HG02885 (cell line): ENCODE data around the gene EWSR1.
"Not testable (repeated sequence)": the region's sequence is repeated elsewhere in the genome, so short reads cannot be mapped to it uniquely, and the experiment has no call there.

ENCODE experiments used
- ATAC-seq: cut with Tn5 transposase; IDR thresholded peaks from one replicate; pipeline ENCODE4 v1.9.1; 2021; ENCODE audit warnings: mild to moderate bottlenecking; ENCODE audit not compliant: unreplicated experiment, poor library complexity

EWSR1 gene, protein sequence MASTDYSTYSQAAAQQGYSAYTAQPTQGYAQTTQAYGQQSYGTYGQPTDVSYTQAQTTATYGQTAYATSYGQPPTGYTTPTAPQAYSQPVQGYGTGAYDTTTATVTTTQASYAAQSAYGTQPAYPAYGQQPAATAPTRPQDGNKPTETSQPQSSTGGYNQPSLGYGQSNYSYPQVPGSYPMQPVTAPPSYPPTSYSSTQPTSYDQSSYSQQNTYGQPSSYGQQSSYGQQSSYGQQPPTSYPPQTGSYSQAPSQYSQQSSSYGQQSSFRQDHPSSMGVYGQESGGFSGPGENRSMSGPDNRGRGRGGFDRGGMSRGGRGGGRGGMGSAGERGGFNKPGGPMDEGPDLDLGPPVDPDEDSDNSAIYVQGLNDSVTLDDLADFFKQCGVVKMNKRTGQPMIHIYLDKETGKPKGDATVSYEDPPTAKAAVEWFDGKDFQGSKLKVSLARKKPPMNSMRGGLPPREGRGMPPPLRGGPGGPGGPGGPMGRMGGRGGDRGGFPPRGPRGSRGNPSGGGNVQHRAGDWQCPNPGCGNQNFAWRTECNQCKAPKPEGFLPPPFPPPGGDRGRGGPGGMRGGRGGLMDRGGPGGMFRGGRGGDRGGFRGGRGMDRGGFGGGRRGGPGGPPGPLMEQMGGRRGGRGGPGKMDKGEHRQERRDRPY

DNA sequence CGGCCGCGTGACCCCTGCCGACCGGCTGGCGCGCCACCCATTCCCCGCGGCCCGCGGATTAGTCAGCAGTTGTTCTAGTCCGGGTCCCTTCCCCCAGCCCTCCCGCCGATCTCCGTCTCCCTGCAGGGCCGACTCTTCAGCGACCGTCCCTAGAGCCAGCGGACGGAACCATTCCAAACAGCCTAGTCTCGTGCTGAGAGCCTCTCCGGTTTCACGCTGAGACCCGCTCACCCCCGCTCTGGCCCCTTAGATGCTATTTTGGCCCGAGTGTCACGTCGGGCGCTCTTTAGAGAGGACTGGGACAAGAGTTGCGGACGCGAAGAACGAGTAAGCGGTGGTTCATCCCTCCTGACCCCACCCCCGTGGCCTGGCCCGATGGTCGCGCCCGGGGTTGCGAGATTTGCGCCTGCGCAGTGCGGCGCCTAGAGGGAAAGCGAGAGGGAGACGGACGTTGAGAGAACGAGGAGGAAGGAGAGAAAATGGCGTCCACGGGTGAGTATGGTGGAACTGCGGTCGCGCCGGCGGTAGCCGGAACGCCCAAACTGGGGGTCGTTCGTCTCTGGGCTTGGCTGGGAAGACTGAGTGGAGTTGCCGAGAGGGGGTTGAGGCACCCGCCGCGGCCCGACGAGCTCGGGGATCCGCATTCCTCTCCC, at the start of gene EWSR1, which contains the start of gene RHBDD3:
TSS of gene EWSR1 (plus strand) at position 411 of the 653 bp plus-strand sequence. CDS start at position 480, 69 bp downstream.
TSS of gene RHBDD3 (minus strand) at position 124 of the 653 bp plus-strand sequence. CDS start 2,355 bp downstream, outside the sequence.
- ATAC-seq, result peak; percentile 81

DNA sequence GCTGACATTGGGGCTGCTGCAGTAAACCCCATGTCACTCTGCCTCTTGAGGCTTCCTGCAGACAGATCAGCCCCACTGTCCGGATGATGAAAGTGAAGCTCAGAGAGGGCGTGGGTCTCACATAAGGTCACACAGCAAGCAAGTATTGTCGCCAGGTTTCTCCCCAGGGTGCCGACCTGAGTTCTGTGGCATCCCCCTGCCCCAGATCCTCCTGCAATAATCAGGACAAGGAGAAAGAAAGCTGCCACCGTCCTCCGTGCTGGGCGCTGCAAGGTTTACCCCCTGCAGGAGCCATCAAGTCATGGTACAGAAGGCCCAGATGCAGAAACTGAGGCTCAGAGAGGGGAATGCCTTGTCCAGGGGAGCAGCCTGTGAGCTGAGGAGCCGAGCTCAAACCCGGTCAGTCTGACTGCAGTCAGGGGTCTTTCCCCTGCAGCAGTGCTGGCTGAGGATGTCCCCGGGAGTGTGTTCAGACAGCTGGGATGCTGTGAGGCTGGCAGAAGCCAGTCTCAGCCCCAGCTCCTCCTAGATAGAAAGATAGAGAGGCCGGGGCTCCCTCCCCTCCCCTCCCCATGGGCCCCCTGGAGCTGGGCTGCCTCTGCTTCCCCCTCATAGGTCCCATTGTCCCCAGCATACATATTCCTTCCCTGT, 49.2 kb upstream of the EWSR1 start:
- ATAC-seq, result no peak

DNA sequence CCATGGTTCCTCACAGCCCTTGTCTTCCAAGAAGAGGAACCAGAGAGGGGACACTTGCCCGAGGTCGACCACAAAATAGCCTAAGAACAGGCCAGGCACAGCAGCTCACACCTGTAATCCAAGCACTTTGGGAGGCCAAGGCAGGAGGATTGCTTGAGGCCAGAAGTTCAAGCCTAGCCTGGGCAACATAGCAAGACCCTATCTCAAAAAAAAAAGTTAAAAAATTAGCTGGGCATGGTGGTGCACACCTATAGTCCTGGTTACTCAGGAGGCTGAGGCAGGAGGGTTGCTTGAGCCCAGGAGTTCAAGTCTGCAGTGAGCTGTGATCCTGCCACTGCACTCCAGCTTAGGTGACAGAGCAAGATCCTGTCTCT, 48.7 kb upstream of the EWSR1 start:
- not testable (repeated sequence) for ATAC-seq

DNA sequence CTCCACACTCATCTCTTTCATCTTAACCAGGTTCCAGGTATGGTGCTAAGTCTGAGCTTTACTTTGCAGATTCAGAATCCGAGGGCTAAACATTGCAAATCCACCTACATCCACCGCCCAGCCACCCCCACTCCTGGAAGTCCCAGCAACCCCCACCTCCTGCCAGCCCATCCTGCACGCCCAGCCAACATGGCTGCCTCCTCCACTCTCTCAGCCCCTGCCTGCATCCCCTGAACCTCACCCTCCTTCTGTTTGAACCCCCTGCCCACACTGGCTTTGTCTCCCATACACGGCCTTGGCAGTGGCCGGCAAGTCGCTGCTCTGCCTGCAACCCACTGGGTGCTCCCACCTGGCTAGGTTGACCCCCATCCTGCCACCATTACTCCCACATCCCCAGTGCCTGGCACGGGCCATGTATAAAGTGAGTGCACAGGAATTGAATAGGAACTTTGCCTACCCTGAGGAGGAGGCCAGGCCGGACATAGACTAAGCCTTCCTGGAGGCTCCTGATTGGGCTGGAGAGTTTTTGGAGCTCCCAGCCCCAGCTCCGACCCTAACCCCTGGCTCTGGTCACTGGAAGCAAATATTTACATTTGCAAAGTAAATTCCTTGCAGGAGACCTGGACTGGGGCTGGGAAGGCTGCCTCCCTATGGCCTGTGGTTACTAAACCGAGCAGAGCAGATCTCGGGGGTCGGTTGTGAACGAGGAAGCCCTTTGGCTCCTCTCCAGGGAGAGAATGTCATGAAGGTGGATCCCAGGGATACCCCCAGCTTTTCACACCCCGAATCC, 48.0 kb upstream of the EWSR1 start:
- ATAC-seq, result no peak

DNA sequence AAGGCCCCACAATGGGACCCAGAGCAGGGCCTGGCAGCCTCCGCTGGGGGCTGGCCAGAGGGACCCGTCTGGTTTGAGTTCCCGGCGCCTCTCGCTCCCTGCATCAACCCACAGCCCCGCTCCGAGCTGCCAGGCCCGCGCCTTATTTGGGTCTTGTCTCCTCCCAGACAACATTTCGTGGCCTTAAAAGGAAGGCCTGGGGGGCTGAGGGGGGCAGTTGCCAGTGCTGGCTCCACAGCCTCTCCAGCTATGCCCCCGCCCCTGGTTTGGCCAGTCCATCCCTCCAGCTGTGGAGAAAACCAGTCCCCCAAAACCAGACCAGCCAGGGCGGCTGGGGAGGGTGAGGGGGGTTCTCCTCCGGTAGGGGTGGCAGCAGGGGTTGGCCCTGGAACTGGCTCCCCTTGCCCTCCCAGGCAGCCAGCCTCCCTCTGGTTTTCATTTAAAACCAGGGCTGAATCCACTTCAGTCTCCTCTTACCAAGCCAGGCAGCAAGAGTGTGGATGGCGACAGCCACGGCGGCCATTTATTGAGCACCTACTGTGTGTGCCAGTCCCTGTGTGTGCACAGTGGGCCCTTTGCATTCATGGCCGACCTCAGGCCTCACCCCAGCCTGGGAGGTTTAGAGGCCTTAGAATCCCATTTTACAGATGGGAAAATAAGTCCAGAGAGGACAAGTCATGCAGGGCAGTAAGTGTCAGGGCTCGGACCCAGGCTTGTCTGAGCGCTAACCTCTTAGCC, 43.8 kb upstream of the EWSR1 start:
- no peak for ATAC-seq

DNA sequence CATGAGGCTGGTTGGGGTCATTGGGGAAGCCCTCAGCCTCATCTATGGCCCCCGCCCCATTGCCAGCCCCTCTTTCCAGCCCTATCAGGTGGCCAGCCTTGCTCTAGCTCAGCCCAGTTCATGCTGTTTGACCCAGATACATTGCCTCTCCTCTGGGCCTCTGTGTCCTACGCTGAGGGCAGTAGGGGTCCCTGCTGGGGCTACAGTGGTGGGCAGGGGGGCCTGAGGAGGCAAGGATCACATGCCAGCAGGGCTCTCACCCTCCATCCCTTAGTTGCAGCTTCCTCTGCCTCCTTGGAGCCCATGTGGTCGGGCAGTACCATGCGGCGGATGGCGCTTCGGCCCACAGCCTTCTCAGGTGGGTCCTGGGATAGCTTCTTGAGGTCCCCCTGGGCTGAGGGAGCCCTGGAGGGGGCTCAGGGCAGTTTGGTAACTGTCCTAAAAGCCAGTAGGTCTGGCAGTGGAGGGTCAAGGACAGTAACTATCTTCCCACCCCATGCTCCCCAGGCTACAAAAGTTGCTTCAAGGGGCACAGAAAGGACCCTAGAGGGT, 43.1 kb upstream of the EWSR1 start:
- no peak for ATAC-seq

DNA sequence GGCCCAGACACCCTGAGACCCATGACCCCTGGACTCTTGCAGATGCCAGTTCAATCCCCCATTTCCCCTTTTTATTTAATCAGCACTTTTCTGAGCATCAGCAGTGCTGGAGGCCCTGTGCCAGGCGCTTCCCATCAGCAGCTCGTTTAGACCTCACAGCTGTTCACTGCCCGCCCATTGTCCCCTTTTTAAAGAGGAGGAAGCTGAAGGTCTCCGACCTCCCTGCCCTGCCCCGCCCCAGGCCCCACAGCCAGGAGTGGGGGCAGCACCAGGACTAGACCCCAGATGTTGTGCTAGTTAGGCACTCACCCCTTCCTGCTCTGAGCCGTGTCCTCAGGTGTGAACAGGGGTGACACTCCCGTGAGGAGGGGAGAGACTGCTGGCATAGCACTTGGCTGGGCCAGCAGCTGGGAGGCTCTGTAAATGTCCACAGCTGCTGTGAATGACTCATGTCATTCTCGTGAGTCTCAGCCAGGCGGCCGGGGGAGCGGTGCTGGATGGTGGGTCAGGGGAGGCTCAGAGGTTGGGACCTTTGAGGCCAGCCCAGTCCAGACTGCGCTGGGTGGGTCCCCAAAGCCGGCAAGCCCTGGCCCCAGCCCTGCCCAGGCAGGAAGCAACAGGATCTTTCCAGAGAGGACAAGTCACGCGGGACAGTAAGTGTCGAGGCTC, 42.5 kb upstream of the EWSR1 start:
- ATAC-seq, result no peak

DNA sequence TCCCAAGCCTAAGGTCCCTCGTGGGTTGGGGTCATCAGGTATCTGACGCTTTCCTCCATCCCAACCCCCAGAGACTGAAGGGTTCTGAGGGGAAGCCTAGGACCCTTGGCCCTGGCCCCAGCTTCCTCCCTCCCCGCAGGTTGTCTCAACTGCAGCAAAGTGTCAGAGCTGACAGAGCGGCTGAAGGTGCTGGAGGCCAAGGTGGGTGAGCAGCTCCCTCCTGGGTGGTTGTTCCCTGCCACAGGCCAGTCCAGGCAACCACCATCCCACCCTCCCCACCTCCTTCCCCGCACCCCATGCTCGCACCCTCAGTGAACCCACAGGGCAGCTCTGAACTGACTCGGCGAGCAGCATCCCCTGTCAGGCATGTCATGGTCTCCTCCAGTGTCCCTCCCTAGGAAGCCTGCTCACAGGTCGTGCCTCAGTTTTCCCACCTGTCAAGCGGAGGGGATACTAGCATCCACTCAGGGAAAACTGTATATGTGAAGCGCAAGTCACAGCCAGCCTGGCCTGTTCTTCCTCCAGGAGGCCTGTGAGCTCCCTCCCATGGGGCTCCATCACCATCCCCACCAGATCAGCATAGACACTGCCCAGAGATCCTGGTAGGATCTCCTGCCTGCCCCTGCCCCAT, 41.6 kb upstream of the EWSR1 start:
- ATAC-seq, result no peak

DNA sequence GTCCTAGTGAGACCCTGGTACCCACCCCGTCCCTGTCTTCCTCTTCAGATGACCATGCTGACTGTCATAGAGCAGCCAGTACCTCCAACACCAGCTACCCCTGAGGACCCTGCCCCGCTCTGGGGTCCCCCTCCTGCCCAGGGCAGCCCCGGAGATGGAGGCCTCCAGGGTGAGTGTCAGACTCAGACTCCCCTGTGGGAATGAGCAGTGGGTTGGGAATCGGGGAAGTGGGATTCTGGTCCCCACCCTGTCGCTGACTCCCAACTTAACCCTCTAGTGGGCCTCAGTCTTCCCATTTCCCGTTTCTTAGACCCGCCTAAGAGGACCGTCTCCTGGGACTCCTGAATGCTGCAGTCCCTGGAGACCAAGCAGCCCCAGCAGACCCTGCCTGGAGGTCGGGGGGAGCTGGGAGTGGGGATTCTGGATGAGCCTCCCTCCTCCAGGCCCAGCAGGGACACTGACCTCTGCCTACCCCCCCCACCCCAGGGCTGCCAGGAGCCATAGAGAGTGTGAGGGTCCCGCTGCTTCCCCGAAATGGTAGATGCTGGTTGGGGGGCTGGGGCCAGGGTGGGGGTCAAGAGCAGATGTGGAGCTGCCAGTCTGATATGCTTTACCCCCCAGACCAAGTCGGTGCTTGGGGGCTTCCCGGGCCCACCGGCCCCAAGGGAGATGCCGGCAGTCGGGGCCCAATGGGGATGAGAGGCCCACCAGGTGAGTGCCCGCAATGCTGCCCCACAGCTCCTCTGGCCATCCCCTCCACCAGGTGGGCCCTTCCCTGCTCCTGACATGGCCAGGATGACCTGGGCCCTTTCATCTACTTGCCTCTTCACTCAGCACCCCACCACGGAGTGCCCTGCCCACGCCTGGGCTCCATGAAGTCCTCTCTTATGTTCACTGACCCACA, 36.8 kb upstream of the EWSR1 start:
- no peak for ATAC-seq

DNA sequence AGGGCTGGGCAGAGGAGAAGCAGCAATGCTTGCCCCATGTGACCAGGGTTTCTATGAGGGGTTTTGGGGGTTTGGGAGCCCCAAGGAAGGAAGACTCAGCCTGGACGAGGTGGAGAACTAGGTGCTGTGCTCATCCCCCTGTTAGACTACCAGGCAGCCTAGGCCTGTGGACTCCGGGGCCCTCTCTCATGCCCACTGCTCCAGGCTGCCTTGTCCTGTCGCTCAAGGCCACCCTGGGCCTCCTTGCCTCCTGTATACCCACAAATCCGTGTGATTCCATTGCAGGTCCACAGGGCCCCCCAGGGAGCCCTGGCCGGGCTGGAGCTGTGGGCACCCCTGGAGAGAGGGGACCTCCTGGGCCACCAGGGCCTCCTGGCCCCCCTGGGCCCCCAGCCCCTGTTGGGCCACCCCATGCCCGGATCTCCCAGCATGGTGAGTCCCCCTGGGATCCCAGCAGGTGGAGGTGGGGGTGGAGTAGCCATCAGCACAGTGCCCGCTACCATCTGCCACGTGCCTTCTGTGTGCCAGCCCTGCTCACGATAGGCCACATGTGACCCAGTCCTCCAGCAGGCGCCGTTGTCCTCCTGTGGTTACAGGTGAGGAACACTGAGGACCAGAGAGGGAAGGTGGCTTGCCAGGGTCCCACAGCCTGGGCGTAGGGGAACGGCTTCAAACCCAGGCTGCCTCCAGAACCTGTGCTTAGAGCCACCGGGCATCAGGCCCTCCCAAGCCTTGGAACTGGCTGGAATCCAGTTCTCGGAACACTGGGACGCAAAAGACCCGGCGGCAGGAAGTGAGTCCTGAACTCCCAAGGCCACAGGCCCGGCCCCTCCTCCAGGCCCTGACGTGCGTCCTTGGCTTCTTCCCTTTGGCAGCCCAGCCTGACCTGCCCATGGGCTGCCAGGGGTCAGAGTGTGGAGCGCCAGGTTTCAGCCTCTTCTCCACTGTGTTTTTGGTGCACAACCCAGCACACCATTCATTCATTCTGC, 35.8 kb upstream of the EWSR1 start:
- no peak for ATAC-seq

DNA sequence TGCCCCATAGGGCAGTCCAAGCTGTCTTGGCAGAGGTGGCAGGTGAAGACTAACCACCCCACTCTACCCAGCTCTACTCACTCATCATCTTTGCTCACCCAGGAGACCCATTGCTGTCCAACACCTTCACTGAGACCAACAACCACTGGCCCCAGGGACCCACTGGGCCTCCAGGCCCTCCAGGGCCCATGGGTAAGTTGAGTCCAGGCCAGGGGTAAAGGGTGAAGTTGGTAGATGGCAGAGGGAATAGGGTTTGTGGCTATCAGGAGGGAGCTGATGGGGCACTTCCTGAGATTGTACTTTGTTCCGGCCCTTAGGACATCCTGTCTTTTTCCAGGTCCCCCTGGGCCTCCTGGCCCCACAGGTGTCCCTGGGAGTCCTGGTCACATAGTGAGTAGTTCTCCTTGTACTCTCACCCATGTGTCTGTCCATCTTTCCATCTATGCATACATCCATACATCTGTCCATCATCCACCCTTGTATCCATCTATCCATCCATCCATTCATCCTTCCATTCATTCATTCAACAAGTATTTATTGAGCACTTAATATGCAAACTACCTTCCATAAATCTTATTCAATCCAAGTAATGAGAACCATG, 34.7 kb upstream of the EWSR1 start:
- ATAC-seq, result no peak

DNA sequence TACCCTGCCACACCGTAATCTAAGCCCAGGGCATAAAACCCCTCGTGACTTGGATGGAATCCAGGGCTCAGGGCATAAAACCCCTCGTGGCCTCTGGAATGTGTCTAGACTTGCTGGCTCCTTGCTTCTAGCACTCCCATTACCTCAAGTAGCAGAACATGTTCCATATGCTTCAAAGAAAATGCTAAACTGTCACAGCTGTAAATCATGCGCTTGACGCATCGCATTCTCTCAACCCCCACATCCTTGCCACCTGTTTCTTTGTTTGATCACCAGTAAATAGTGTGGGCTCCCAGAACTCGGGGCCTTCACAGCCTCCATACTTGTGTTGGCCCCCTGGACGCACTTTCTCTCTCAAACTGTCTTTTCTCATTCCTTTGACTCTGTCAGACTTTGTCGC, 27.6 kb upstream of the EWSR1 start:
- ATAC-seq, result not testable (repeated sequence)

DNA sequence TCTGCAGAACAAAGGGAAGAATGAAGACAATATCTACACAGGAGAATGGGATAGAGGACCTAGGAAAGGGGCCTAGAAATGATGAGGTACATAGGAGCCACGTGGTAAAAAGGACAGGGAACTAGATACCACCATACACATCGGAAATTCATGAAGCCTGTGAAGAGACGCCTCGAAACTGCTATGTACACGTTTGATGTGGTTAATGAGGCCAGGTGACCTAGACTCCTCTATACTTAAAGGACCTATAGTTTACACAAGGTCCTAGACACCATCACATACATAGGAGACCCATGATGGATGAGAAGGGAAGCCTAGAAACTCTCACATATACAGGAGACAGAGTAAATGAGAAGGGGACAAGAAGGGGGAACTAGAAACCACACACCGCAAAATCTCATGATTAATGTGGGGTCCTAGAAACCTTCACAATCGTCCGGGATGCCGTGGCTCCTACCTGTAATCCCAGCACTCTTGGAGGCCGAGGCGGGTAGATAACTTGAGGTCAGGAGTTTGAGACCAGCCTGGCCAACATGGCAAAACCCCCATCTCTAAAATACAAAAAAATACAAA, 24.1 kb upstream of the EWSR1 start:
- ATAC-seq, result no peak

DNA sequence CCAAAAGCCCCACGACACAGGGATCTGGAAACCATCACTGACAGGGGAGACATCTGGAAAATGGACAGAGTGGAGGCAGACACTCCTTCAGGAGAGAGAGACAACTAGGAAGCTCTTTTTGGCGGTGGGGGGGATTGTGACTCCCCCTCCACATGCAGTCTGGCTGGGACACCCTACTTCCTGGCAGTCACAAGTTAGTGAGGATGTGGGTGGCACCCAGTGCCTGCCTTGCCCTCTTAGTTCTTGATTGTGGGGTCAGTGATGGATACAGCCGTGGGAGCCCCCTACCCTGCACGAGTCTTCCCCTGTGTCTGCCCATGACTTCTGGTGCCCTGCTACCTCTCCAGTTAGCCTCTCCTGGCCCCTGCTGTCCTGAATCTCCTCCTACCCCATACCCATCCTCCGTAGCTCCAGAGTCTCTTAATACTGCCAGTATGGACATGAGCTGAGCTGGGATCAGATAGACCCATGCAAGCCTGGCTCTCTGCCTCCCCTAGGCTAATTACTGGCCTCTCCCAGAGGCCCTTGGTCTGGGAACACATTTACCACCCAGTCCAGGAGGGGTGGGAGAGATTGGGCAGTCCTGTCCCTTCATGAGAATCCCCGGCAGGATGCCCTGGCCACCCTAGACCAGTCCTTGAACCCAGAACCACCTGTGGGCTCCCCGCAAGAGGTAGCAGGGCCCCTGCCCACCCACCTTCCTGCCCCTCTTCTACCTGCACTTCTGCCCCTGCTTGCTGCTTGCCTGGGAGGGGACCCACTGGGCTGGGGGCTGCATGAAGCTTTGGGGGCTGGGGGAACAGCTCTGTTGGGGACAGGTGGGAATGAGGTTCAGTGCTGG, 23.1 kb upstream of the EWSR1 start:
- no peak for ATAC-seq
